HG03565 (cell line): ENCODE measurements around the gene LMX1A.

Experiments
- ATAC-seq: cut with Tn5 transposase; IDR thresholded peaks from one replicate; pipeline ENCODE4 v1.9.1; 2021; ENCODE audit warnings: mild to moderate bottlenecking, moderate library complexity; ENCODE audit not compliant: unreplicated experiment

LMX1A gene

DNA sequence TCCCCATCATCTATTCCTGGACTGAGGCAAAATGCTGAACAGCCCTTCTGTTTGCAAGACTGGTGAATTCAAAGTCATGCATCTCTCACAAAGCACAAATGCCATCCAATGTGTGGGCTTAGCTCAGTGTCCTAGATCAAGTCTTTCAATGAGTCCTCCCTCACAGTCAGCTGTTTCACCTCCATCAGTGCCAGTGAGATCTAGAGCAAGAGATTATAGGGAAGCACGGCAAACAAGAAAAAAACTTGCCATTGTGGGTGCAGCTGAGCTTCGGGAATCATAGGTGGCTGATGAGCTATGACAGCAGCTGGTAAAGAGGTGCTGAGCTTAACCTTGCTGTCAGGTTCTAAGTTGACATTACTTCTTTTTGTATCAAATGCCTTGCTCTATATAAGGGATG lies 130.2 kb downstream of the LMX1A start:
- ATAC-seq = no peak

DNA sequence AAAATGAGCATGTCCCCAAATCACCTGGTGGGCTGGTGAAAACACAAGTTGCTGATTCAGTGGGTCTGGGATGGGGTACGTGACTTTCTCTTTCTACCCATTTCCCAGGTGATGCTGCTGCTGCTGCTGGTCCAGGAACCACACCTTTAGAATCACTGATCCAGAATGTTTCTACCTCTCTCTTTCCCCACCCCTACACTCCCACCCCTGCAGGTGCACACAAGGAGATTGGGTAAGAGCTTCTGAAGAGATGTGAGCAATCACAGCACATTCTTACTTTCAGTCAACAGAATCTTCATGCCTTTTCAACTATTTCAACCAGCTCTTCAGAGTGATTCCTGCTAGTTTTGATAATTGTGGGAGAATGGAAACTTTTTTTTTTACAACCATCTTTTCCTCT lies 130.9 kb downstream of the LMX1A start:
- no peak for ATAC-seq

GRCh38 chr1:165225062-165225461 lies 131.5 kb downstream of the LMX1A start:
- no peak for ATAC-seq

DNA sequence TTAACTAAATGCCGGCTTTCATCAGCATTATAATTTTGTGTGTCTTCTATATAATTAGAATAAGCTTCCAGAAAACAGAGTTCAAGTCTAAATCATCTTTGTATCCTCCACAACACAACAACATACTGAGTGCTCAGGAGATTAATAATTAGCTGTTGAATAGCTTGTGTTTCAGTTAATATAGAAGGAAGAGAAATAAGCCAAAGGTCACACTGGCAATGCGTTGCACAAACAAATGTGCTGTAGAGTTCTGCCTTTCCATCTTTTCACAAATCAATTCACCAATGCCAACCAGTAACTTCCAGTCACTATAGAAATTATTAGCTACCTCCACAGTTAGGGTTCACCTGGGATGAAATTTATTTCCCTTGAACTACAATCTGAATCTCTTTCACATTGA lies 132.0 kb downstream of the LMX1A start:
- ATAC-seq = no peak

GRCh38 chr1:165222580-165222979 lies 133.9 kb downstream of the LMX1A start:
- no peak for ATAC-seq

DNA sequence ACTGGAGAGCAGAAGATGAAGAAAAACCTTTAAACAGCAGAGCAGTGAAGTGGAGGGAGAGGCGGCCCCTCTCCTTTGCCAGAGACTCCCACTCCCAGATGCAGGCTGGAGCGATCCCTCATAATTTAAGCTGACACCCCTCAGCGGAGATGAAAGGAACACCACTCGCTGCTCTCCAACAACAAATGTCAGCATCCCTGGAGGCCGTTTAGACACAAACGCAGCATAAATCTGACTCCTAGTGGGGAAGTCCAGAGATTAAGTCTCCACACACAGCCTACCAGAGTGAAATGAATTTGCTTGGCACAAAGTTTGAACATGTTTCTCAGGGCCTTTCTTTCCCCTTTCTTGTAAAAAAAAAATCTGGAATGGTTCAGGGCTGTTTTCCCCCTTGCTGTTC lies 137.8 kb downstream of the LMX1A start:
- no peak for ATAC-seq

DNA sequence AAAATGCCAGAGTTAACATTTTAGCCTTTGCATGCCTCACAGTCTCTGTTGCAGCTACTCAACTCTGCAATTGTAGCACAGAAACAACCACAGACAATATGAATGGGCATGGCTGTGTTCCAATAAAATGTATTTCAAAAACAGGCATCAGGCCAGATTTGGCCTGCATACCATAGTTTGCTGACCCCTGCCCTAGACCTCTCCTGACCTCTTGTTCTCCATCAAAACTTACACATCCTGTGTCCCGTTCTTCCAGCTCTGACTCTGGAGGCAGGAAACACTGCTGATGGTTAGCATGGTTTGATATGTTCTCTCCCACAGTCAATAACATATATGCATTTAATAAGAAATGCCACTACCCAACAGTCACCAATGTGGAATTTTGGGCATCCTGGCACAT lies 138.6 kb downstream of the LMX1A start:
- ATAC-seq = no peak

- no peak for ATAC-seq
Measured at GRCh38 chr1:165216254-165216653, 140.3 kb downstream of the LMX1A start.

DNA sequence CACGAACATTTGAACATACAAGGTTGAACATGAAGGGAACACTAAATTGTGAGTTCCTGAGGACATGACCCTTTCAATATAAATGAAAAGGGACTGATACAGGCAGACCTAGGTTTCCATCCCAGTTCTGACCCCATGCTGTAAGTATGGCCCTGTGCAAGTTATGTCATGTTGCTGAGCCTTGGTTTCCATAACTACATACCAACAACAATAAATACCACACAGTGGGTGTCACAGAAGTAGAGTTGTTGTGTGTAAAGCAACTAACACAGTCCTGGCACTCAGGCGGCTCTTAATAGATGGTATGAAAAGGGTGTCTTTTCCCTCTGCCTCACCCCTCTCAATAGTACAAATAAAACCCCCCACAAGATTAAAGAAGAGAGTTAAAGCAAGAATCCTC lies 140.8 kb downstream of the LMX1A start:
- ATAC-seq = no peak

DNA sequence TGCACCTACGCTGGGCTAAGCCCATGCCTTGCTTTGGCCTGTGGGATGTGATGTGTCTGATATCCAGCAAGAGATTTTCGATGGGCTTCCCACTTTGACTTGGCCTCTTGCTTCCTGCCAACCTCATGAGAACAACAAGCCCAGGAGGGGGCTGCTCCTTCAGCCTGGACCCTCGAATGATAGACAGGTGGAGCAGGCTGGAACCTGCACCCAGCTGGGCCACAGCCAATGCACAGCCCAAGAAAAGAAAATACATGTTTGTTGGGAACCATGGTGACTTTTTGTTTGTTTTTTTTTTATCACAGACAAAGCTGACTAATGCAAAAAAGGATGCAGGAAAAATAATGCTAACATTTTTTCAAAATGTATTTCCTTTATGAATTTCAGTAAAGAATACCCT lies 144.3 kb downstream of the LMX1A start:
- ATAC-seq = no peak

- ATAC-seq = no peak
Measured at GRCh38 chr1:165207853-165208515, 148.5 kb downstream of the LMX1A start.

DNA sequence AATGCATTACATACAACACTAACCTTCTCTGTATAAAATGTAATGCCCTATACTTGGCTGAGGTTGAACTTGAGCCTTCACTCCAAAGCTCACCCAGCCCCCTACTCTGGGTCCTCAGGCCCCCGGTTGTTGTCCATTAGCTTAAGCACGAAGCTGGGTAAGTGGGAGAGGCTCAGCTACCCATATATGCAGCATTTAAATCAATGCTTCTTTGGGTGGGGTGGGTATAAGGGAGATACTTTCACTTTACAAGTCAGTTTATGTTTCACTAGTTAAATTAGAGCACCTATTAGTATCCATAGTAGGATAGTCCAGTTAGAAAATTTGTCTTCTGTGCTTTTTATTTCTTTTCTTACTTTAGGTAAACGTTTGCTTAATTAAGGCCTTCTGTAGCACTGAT lies 151.4 kb downstream of the LMX1A start:
- ATAC-seq = no peak

DNA sequence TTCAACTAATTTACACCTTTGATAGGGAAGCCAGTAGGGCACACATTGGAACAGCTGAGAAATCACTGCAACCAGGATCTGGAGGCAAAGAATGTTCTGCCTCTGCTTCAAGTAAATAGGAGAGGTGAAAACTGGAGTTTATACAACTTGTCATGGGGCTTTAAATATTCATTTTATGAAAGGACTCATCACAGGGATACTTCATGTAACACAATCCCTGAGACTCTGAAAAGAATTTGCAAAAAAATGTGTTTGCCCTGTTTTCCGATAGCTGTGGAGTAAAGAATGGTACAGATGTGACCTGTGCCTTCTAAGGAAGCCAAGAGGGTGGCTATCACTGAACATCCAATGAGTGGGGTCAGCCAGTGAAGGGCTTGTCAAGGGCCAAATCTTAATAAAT lies 152.0 kb downstream of the LMX1A start:
- no peak for ATAC-seq

- ATAC-seq = no peak
Measured at GRCh38 chr1:165191087-165191486, 165.4 kb downstream of the LMX1A start.

DNA sequence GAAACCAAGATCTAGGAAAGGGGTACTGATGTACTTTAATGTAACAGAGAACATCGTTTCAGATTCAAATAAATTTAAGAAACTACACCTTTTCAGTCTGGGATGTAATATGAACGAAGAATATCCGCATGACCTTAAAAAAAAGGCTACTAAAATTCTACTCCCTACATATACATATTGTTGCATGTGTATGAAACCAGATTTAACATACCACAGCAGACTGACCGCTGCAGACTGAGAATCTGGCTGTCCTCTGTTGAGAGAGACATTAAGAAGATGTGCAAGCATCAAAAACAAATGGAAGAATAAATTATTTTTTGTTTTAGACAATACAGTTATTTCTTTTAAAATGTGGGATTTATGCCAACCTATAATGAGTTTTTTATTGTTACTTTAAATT lies 166.6 kb downstream of the LMX1A start:
- ATAC-seq = no peak

DNA sequence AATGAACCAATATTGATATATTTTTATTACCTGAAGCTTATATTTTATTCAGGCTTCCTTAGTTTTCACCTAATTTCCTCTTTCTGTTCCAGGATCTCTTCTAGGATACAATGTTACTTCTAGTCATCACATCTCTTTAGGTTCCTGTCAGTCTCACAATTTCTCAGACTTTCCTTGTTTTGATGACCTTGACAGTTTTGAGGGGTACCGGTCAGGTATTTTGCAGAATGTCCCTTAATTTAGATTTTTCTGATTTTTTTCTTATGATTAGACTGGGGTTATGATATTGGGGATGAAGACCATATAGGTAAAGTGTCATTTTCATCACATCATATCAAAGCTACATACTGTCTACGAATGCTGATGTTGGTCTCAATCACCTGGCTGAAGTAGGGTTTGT lies 167.5 kb downstream of the LMX1A start:
- no peak for ATAC-seq

DNA sequence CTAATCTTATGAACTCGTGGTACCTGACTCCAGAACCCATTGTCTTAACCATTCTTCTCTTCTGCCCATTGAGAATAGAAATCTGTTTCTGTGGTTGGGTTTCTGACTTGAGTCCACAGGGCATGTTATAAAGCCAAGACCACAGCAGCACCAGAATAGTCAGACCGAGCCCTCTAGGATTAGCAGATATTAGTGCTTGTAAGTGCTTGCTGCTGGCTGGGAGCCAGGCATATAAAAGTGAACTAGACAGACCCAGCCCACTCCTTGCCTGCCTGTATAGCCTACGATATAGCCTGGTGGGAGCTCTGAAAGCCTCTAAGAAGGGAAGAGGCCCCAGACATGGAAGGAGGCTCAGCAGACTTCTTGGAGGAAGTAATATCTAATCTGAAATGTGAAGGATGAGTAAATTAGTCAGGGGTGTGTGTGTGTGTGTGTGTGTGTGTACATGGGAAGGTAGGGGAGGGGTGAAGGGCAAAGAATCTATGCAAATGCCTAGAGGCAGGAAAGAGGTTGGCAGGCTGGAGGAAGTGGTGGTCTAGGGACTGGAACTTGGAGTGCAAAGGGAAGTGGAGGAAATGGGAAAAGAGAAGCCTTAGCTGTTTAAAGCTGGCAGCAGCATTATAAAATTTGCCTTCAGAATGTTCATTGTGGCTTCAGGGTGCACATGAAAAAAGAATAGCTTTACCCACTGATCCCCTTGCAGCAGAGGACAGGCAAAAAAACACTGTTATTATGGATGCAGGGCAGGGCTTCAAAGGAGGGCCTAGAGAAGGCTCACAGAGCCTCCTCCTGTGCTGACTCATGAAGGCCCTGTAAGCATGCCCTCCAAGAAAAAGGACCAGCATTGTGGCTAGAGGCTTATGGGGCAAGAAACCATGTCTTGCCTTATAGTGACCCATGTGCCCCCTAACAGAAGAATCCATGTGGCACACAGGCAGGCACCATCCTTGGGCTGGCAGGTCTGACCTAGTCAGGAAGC lies 169.2 kb downstream of the LMX1A start:
- ATAC-seq = no peak

- no peak for ATAC-seq
Measured at GRCh38 chr1:165185161-165185889, 171.2 kb downstream of the LMX1A start.

GRCh38 chr1:165182975-165183374 lies 173.5 kb downstream of the LMX1A start:
- no peak for ATAC-seq

GRCh38 chr1:165179306-165179705 lies 177.2 kb downstream of the LMX1A start:
- no peak for ATAC-seq

- ATAC-seq = no peak
Measured at GRCh38 chr1:165174491-165174890, 182.0 kb downstream of the LMX1A start.

DNA sequence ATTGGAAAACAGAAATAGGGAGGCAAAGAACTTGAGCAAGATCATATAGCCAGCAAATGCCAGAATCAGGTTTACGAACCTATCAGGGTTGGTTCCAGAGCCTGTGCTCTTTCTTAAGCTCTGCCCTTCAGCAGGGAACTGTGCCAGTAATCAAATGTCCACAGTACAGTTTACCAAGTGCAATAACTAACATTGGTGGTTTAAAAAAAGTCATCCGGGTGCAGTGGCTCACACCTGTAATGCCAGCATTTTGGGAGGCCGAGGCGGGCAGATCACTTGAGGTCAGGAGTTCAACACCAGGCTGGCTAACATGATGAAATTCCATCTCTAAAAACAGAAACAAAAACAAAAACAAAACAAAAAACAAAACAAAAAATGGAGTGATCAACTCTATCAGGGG lies 182.7 kb downstream of the LMX1A start:
- ATAC-seq = no peak
